Measurements from ENCODE around the gene MREG.
A peak's percentile ranks its signal among the peaks of the same experiment; 100 is the strongest.

The MREG gene

DNA sequence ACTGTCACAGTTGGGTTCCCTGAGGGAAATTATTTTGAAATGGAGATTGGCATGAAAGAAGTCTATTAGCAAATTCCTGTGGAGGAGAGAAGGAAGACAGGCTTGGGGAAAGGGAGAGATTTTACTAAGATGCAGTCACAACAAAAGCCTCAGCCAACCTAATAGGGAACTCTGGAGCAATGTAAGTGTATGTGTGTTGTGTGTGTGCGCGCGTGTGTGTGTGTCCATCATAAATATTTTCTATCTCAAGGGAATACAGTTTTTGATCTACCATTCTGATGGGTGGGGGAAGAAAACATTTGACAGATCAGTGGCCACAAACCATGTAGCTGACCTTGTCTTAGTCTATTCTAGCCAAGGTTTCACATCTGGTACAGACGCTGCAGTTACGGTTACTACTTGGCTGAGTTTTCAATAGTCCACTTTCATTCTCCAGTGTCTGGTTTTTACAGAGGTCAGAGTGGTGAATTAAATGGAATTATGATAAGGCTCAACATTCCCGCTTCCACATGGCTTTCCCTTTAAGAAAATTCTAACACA, 72.6 kb downstream of the MREG start:
- TF ChIP-seq CTCF (conservative IDR thresholded peaks at IDR 0.05) (no peak), ZFX (IDR thresholded peaks at IDR 0.05) (no peak)
- no peak overlapping the region for H3K27ac ChIP-seq

GRCh38 chr2:215937190-215937589, 76.2 kb downstream of the MREG start:
- TF ChIP-seq CTCF (conservative IDR thresholded peaks at IDR 0.05) (no peak), ZFX (IDR thresholded peaks at IDR 0.05) (no peak)
- no peak overlapping the region for H3K27ac ChIP-seq

- TF ChIP-seq CTCF (conservative IDR thresholded peaks at IDR 0.05) (no peak), ZFX (IDR thresholded peaks at IDR 0.05) (no peak)
- H3K27ac ChIP-seq = no peak overlapping the region
Observed at GRCh38 chr2:215933151-215933550, 80.2 kb downstream of the MREG start.

DNA sequence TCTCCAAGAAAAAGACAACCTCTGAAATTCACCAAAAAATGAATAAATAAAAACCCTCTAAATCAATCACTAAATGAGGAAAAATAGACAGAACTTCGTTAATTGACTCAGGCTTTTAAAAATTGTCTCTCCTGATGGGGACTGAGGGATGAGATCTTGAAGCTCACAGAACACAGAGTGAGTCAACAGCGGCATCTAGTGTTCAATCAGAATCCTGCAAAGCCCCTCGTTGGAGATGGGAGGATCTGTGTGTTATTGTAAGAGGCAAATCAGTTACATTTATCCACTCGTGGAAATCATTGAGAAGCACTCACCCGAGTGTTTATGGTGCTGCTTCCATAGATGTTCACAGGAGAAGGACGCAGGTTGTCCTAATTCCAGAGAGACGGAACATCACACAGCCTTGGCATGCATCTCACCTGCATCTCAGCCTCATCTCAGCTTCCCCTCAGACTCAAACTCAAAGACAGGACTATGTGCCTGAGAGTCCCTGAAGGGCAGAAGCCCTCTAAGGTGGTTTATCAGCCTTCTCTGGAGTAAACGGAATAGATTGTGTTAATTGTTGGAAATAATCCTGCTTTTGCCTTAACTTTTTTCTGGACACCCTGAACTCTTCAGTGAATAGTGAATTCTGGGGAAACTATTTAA, 82.0 kb downstream of the MREG start:
- peak; percentile 96 for TF ChIP-seq CTCF (conservative IDR thresholded peaks at IDR 0.05)
- no peak for TF ChIP-seq ZFX (IDR thresholded peaks at IDR 0.05)
- H3K27ac ChIP-seq = no peak overlapping the region

DNA sequence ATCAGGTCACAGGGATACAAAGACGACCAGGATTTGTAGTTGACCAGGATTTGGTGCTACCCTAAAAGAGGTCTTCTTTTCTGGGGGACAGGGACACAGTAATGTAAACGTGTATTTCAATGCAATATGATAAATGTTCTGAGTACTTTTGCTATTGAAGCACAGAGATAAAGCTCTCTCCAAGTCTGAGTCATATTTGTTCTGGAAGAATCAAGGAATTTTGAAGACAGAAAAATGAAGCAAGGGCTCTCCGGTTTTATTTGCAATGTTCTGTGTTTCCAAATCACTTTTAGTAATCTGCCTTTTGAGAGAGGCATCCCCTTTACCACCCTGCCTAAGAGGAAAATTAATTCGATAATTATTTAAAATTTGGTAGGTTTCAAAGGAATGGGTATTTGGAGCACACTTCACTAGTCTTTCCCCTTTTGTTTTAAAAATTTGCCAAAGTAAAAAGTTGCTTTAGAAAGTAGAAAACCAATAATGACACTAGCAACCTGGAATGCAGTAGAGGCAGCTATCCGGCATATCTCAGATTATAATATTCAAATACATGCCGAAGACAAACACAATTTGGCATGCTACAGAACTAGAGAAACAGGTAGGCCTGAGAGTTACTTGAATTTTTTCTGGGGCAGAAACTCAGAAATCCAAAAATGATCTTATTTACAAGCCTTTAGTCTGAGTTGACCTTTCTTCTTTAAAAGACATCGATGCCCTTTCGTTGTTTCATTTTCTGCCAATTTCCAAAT, 82.7 kb downstream of the MREG start:
- no peak overlapping the region for H3K27ac ChIP-seq
- TF ChIP-seq CTCF (conservative IDR thresholded peaks at IDR 0.05) (0 out of 2 replicates have a peak, but pooled peaks have one; percentile 47), ZFX (IDR thresholded peaks at IDR 0.05) (no peak)

- no peak overlapping the region for H3K27ac ChIP-seq
- no peak for TF ChIP-seq ZFX (IDR thresholded peaks at IDR 0.05)
- TF ChIP-seq CTCF (conservative IDR thresholded peaks at IDR 0.05) = no peak
Observed at GRCh38 chr2:215929602-215930335, 83.6 kb downstream of the MREG start.

Data from C4-2B (cell line).